ENCODE measurements around the gene TBCK. TPM values are rescaled to one million over a fixed set of nuclear protein-coding genes. Genes with fewer than 3 reads are reported as not detected.

TBCK gene
- total RNA-seq, 1 donor from 2014 or later = 12.0 TPM

DNA sequence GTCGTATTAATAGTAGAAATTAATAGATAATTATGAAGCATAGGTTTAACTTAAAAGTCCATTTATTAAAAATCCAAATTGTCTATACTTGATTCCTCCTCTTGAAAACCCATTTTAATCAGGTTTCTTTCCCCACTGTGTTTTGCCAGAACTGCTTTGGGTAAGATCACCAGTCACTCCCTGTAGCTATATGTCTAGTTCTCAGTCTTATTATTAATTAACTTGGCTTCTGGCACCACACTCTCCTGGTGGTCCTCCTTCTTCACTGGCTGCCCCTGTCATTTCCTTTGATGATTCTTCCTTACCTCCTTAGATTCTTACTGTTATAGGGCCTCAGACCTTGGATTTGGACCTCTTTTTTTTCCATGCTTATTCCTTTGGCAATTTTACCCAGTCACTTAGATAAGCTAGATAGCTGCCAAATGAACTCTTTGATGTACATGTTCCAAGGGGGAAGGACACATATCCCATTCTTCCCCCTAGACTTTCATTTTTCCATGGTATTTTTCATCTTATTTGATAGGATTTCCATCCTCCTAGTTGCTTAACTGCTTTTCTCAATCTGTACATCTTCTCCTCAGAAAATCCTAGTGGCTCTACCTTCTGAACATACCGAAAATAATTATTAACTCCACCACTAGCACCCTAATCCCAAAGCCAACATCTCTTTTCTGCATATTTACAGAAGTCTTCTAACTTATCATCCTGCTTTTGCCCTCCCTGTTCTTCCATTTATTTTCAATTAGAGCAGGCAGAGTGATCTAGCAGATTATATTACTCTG lies 28.0 kb upstream of the TBCK start:
- no peak for DNase-seq (ENCODE audit: low read depth)
- TF ChIP-seq, protein P1, sequence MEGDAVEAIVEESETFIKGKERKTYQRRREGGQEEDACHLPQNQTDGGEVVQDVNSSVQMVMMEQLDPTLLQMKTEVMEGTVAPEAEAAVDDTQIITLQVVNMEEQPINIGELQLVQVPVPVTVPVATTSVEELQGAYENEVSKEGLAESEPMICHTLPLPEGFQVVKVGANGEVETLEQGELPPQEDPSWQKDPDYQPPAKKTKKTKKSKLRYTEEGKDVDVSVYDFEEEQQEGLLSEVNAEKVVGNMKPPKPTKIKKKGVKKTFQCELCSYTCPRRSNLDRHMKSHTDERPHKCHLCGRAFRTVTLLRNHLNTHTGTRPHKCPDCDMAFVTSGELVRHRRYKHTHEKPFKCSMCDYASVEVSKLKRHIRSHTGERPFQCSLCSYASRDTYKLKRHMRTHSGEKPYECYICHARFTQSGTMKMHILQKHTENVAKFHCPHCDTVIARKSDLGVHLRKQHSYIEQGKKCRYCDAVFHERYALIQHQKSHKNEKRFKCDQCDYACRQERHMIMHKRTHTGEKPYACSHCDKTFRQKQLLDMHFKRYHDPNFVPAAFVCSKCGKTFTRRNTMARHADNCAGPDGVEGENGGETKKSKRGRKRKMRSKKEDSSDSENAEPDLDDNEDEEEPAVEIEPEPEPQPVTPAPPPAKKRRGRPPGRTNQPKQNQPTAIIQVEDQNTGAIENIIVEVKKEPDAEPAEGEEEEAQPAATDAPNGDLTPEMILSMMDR (IDR thresholded peaks at IDR 0.05; ENCODE audit: insufficient read depth, low read length, poor library complexity, severe bottlenecking) = no peak
- H3K27me3 ChIP-seq (ENCODE audit: control insufficient read depth, insufficient read depth, low read length) = no peaks in the 10 kb centered on the region
- H3K36me3 ChIP-seq (ENCODE audit: control insufficient read depth, insufficient read depth, low read length) = no peaks in the 10 kb centered on the region
- no peak overlapping the region for H3K4me3 ChIP-seq (ENCODE audit: low read depth, low read length)

DNA sequence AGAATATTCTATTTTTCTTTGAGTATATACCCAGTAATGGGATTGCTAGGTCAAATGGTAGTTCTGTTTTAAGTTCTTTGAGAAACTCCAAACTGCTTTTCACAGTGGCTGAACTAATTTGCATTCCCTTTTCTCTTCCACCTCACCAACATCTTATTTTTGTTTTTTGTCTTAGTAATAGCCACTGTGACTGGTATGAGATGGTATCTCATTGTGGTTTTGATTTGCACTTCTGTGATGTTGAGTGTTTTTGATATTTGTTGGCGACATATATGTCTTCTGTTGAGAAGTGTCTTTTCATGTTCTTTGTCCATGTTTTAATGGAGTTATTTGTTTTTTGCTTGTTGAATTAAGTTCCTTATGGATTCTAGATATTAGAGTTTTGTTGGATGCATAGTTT lies 24.8 kb upstream of the TBCK start:
- DNase-seq (ENCODE audit: low read depth) = no peak
- TF ChIP-seq, protein P1 (IDR thresholded peaks at IDR 0.05; ENCODE audit: insufficient read depth, low read length, poor library complexity, severe bottlenecking) = no peak
- no peaks in the 10 kb centered on the region for H3K27me3 ChIP-seq (ENCODE audit: control insufficient read depth, insufficient read depth, low read length)
- H3K4me3 ChIP-seq (ENCODE audit: low read depth, low read length) = no peak overlapping the region
- no peaks in the 10 kb centered on the region for H3K36me3 ChIP-seq (ENCODE audit: control insufficient read depth, insufficient read depth, low read length)

DNA sequence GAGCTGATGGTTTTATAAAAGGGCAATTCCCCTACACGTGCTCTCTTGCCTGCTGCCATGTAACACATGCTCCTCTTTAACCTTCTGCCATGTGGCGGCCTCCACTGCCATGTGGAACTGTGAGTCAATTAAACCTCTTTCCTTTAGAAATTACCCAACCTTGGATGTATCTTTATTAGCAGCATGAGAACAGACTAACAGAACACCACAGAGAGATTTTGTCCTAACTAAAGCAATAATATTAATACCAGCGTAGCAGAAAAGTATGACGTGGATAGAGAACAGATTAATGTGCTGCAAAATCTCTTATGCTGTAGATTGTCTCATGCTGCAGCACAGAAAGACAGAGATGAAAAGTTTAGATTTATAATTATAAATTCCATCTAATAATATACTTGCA lies 23.4 kb upstream of the TBCK start:
- no peaks in the 10 kb centered on the region for H3K27me3 ChIP-seq (ENCODE audit: control insufficient read depth, insufficient read depth, low read length)
- TF ChIP-seq, protein P1 (IDR thresholded peaks at IDR 0.05; ENCODE audit: insufficient read depth, low read length, poor library complexity, severe bottlenecking) = no peak
- no peak for DNase-seq (ENCODE audit: low read depth)
- H3K36me3 ChIP-seq (ENCODE audit: control insufficient read depth, insufficient read depth, low read length) = no peaks in the 10 kb centered on the region
- H3K4me3 ChIP-seq (ENCODE audit: low read depth, low read length) = no peak overlapping the region

DNA sequence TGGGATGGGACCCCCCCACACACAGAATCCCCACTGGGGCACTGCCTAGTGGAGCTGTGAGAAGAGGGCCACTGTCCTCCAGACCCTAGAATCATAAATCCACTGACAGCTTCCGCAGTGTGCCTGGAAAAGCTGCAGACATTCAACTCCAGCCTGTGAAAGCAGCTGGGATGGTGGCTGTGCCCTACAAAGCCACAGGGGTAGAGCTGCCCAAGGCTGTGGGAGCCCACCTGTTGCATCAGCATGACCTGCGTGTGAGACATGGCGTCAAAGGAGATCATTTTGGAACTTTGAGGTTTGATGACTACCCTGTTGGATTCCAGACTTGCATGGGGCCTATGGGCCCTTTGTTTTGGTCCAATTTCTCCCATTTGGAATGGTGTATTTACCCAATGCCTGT lies 22.7 kb upstream of the TBCK start:
- Histone ChIP-seq H3K4me3 (ENCODE audit: low read depth, low read length) (no peak overlapping the region), H3K36me3 (ENCODE audit: control insufficient read depth, insufficient read depth, low read length) (no peaks in the 10 kb centered on the region), H3K27me3 (ENCODE audit: control insufficient read depth, insufficient read depth, low read length) (no peaks in the 10 kb centered on the region)
- TF ChIP-seq, protein P1 (IDR thresholded peaks at IDR 0.05; ENCODE audit: insufficient read depth, low read length, poor library complexity, severe bottlenecking) = no peak
- no peak for DNase-seq (ENCODE audit: low read depth)

DNA sequence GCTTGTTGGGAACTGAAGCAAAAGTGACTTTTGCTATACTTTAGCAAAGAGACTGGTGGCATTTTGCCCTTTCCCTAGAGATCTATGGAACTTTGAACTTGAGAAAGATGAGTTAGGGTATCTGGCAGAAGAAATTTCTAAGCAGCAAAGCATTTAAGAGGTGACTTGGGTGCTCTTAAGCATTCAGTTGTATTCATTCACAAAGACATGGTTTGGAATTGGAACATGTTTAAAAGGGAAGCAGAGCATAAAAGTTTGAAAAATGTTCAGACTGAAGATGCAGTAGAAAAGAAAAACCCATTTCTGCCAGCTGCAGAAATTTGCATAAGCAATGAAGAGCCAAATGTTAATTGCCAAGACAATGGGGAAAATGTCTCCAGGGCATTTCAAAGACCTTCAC lies 21.9 kb upstream of the TBCK start:
- TF ChIP-seq, protein P1 (IDR thresholded peaks at IDR 0.05; ENCODE audit: insufficient read depth, low read length, poor library complexity, severe bottlenecking) = no peak
- DNase-seq (ENCODE audit: low read depth) = no peak
- Histone ChIP-seq H3K4me3 (ENCODE audit: low read depth, low read length) (no peak overlapping the region), H3K27me3 (ENCODE audit: control insufficient read depth, insufficient read depth, low read length) (no peaks in the 10 kb centered on the region), H3K36me3 (ENCODE audit: control insufficient read depth, insufficient read depth, low read length) (no peaks in the 10 kb centered on the region)

DNA sequence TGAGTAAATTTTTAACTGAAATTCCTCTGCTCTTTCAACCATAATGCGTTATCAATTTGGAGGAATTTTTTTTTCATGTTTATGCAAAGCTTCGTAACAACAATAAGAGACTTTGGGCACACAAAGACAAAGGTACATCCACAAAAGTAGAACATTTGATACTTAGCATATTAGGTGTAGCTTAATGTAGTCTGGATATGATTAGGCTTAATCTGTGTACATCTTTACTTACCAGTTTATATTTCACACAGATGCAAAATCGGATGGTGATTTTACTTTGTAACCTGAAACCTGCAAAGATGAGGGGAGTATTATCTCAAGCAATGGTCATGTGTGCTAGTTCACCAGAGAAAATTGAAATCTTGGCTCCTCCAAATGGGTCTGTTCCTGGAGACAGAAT lies 20.6 kb upstream of the TBCK start:
- H3K36me3 ChIP-seq (ENCODE audit: control insufficient read depth, insufficient read depth, low read length) = no peaks in the 10 kb centered on the region
- no peak for DNase-seq (ENCODE audit: low read depth)

More for the DNA sequence above, 20.6 kb upstream of the TBCK start:
- TF ChIP-seq, protein P1 (IDR thresholded peaks at IDR 0.05; ENCODE audit: insufficient read depth, low read length, poor library complexity, severe bottlenecking) = no peak
- H3K4me3 ChIP-seq (ENCODE audit: low read depth, low read length) = no peak overlapping the region
- H3K27me3 ChIP-seq (ENCODE audit: control insufficient read depth, insufficient read depth, low read length) = no peaks in the 10 kb centered on the region

Data from kidney epithelial cell (primary cell).